IMR-90 (cell line): ENCODE measurements around the gene CAVIN1. TPM values are rescaled to one million over a fixed set of nuclear protein-coding genes. Genes with fewer than 3 reads are reported as not detected.
"Not testable (repeated sequence)": the region's sequence is repeated elsewhere in the genome, so short reads cannot be mapped to it uniquely, and the experiment has no call there.

Experiments
- ATAC-seq: fragments of 200-7000 bp; cut with Tn5 transposase; 2 replicates; pipeline ENCODE4 v1.9.1; 2020; ENCODE audit warnings: low read depth, mild to moderate bottlenecking, moderate library complexity
- BruUV-seq: library from RNA; stranded (reverse); fragments of 400-500 nt; replicated peaks from 2 replicates; lab custom pipeline; 2021; lab: Mats Ljungman, UMichigan
- CTCF ChIA-PET: fragments of 300-600 bp; formaldehyde crosslinking; extraction: SDS; loops from one replicate; lab custom pipeline; 2021; ENCODE audit warnings: antibody characterized with exemption; lab: Yijun Ruan, JAX
- POLR2A ChIA-PET: fragments of 300-600 bp; sonication (Branson Sonifier 250); formaldehyde crosslinking; loops from one replicate; lab custom pipeline; 2022; ENCODE audit warnings: antibody characterized with exemption; ENCODE audit not compliant: unreplicated experiment; lab: Charles Lee
- DNase-seq: peaks from one replicate; pipeline ENCODE4 v3.0.0; 2013
- H2AFZ ChIP-seq: replicated peaks from 2 replicates; pipeline ENCODE3; 2013; ENCODE audit warnings: low read length, mild to moderate bottlenecking; ENCODE audit not compliant: poor library complexity
- H2AK5ac ChIP-seq: 2 replicates; pipeline ENCODE4 v1.6.1; 2013; ENCODE audit warnings: low read depth, low read length, inconsistent platforms
- H2AK9ac ChIP-seq: replicated peaks from 2 replicates; pipeline ENCODE3; 2013; ENCODE audit warnings: mild to moderate bottlenecking, low read depth, low read length, moderate library complexity; ENCODE audit not compliant: poor library complexity
- H2BK120ac ChIP-seq: 2 replicates; pipeline ENCODE4 v1.6.1; 2013; ENCODE audit warnings: low read depth, low read length, inconsistent platforms
- H2BK15ac ChIP-seq: 3 replicates; pipeline ENCODE4 v1.6.1; 2013; ENCODE audit warnings: low read depth, low read length, inconsistent platforms
- H2BK20ac ChIP-seq: 2 replicates; pipeline ENCODE4 v1.6.1; 2013; ENCODE audit warnings: low read depth, mild to moderate bottlenecking, inconsistent platforms, low read length, moderate library complexity
- H2BK5ac ChIP-seq: 2 replicates; pipeline ENCODE4 v1.6.1; 2013; ENCODE audit warnings: mild to moderate bottlenecking, low read depth, low read length, inconsistent platforms; ENCODE audit not compliant: poor library complexity, severe bottlenecking
- H3K14ac ChIP-seq: replicated peaks from 2 replicates; pipeline ENCODE4 v1.6.1; 2013; ENCODE audit warnings: low read depth, low read length, inconsistent platforms
- H3K18ac ChIP-seq: 2 replicates; pipeline ENCODE4 v1.6.1; 2013; ENCODE audit warnings: low read depth, low read length, control low read depth
- H3K23ac ChIP-seq: 2 replicates; pipeline ENCODE4 v1.6.1; 2013; ENCODE audit warnings: low read depth, low read length, inconsistent platforms
- H3K27ac ChIP-seq: 2 replicates; pipeline ENCODE4 v1.5.1; 2013; ENCODE audit warnings: mild to moderate bottlenecking, control low read depth, low read length; ENCODE audit not compliant: insufficient read depth
- H3K27me3 ChIP-seq: 2 replicates; pipeline ENCODE4 v1.6.1; 2013; ENCODE audit warnings: low read length; ENCODE audit not compliant: control insufficient read depth, insufficient read depth
- H3K36me3 ChIP-seq: 2 replicates; pipeline ENCODE4 v1.6.1; 2013; ENCODE audit warnings: low read length, mixed read lengths; ENCODE audit not compliant: control insufficient read depth, insufficient read depth
- H3K4ac ChIP-seq: 2 replicates; pipeline ENCODE4 v1.6.1; 2013; ENCODE audit warnings: low read depth, low read length, inconsistent platforms
- H3K4me1 ChIP-seq: 2 replicates; pipeline ENCODE4 v1.6.1; 2013; ENCODE audit warnings: low read length, mixed read lengths; ENCODE audit not compliant: control insufficient read depth, insufficient read depth
- H3K4me2 ChIP-seq: 2 replicates; pipeline ENCODE4 v1.6.1; 2013; ENCODE audit warnings: low read depth, mild to moderate bottlenecking, control low read depth, low read length, moderate library complexity
- H3K4me3 ChIP-seq: 2 replicates; pipeline ENCODE4 v1.5.1; 2013; ENCODE audit warnings: low read depth, mild to moderate bottlenecking, control low read depth, low read length, moderate library complexity; ENCODE audit not compliant: insufficient read depth
- H3K56ac ChIP-seq: 2 replicates; pipeline ENCODE4 v1.6.1; 2013; ENCODE audit warnings: low read length, inconsistent platforms; ENCODE audit not compliant: insufficient read depth; ENCODE audit errors: extremely low read depth
- H3K79me1 ChIP-seq, 2 experiments: 2 replicates each; pipeline ENCODE4 v1.6.1; 2013; ENCODE audit warnings: low read length in 2 of 2, inconsistent platforms in 1 of 2, low read depth in 1 of 2
- H3K9ac ChIP-seq: 2 replicates; pipeline ENCODE4 v1.6.1; 2013; ENCODE audit warnings: low read depth, low read length, control low read depth
- H3K9me1 ChIP-seq: 2 replicates; pipeline ENCODE4 v1.6.1; 2013; ENCODE audit warnings: low read length, inconsistent platforms; ENCODE audit not compliant: insufficient read depth
- H3K9me3 ChIP-seq: 2 replicates; pipeline ENCODE4 v1.6.1; 2013; ENCODE audit warnings: low read length; ENCODE audit not compliant: control insufficient read depth, insufficient read depth
- H4K20me1 ChIP-seq: 2 replicates; pipeline ENCODE4 v1.6.1; 2013; ENCODE audit warnings: low read length, inconsistent platforms; ENCODE audit not compliant: insufficient read depth
- H4K5ac ChIP-seq: 2 replicates; pipeline ENCODE4 v1.6.1; 2013; ENCODE audit warnings: mild to moderate bottlenecking, low read depth, low read length, control low read depth
- H4K8ac ChIP-seq, 2 experiments: 2 replicates each; pipeline ENCODE4 v1.6.1; 2013; ENCODE audit warnings: low read depth in 2 of 2, low read length in 2 of 2, control low read depth in 1 of 2, inconsistent platforms in 1 of 2
- H4K91ac ChIP-seq: 2 replicates; pipeline ENCODE4 v1.6.1; 2013; ENCODE audit warnings: low read depth, low read length, inconsistent platforms; ENCODE audit not compliant: insufficient read depth
- CEBPB ChIP-seq: IDR thresholded peaks from 2 replicates; pipeline ENCODE4 v1.6.1; 2012; ENCODE audit warnings: low read depth, low read length, improper control_type of control experiment
- CHD1 ChIP-seq: IDR thresholded peaks from 2 replicates; pipeline ENCODE4 v1.6.1; 2012; ENCODE audit warnings: low read depth, low read length, improper control_type of control experiment
- POLR2A ChIP-seq: IDR thresholded peaks from 2 replicates; pipeline ENCODE4 v1.6.1; 2012; ENCODE audit warnings: mild to moderate bottlenecking, low read depth, low read length
- RCOR1 ChIP-seq: IDR thresholded peaks from 2 replicates; pipeline ENCODE4 v1.6.1; 2012; ENCODE audit warnings: mild to moderate bottlenecking, low read length, improper control_type of control experiment; ENCODE audit not compliant: insufficient replicate concordance
- WGBS, 2 experiments: methylation state at CpG; one replicate each; pipeline versions ENCODE4 v1.1.5 to v1.1.7; 2013; ENCODE audit warnings: missing lambda C conversion rate in 2 of 2; ENCODE audit not compliant: insufficient read length in 1 of 2; ENCODE audit errors: extremely low coverage in 2 of 2; 5-methylcytosine and 5-hydroxymethylcytosine counted together
- dilution Hi-C: fragments of 300-500 bp; cut with HindIII; formaldehyde crosslinking; loops from one replicate; pipeline ENCODE4 v1.14.3; 2018; ENCODE audit warnings: low sequenced_read_pairs; ENCODE audit not compliant: unreplicated experiment
- in situ Hi-C: fragments of 300-500 bp; cut with MboI; formaldehyde crosslinking; loops from 3 replicates; pipeline ENCODE4 v1.14.3; 2019; ENCODE audit warnings: low sequenced_read_pairs, inconsistent platforms, mixed read lengths
- intact Hi-C: fragments of 100-400 bp; cut with micrococcal nuclease; formaldehyde crosslinking; loops from 2 replicates; pipeline ENCODE4 v1.10.0; 2022
- polyA plus RNA-seq, 3 experiments: library from polyadenylated mRNA; depleted of rRNA; stranded (reverse); fragments of >200 nt; gene quantifications; 2 replicates each; pipeline ENCODE4 v1.2.3, GENCODE V29; 2012; ENCODE audit warnings: low replicate concordance in 1 of 3
- total RNA-seq: library from RNA; depleted of rRNA; stranded (reverse); fragments of >200 nt; gene quantifications from 2 replicates; pipeline ENCODE4 v1.2.3, GENCODE V29; 2012

Gene CAVIN1
- total and polyA plus RNA-seq, 2 of the 4 experiments (the other 2 are of a cell fraction): 491 to 556 TPM

DNA sequence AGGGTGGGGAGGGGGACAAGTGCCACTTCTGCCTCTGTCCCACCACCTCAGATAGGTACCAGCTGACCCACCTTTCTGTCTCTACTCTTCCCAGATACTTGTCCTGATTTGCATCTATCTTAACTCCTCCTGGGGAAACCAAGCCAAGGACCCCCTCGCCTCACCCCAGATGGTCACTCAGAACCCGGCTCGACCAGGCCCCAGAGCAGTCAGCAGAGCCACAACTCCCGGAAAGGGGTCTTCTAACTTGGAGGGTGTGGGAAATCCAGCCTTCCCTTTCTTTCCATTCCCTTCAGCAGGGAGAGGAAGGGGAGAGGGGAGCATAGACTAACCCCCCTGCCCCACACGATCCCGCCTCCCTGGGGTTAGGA is 1.9 kb downstream of the CAVIN1 start:
- peak overlapping the region; percentile 47 for H2BK120ac ChIP-seq
- dilution Hi-C loops (no loop called here), in situ Hi-C loops (no loop called here), intact Hi-C loops (loop anchor here (5.0 kb wide), 1 partner anchor 99 kb away; no protein-coding TSS in a partner anchor)
- peak overlapping the region; percentile 99 for H3K9ac ChIP-seq
- POLR2A ChIA-PET: interaction anchor here (1.2 kb wide), 1 partner anchor 115 kb away, joined by 4 read pairs; the partner anchor contains the start of gene NAGLU
- H3K4me3 ChIP-seq: peak overlapping the region; percentile 92
- H3K9me1 ChIP-seq: peaks cover 7% of the 10 kb centered on the region
- H3K27me3 ChIP-seq: no peaks in the 10 kb centered on the region
- peaks cover 27% of the 10 kb centered on the region for H3K4me1 ChIP-seq
- no peak overlapping the region for H2BK20ac ChIP-seq
- H3K79me1 ChIP-seq: peaks cover 0 to 37% of the 10 kb centered on the region in 2 experiments; a peak in 2 of 4 replicates
- no TSS peak for BruUV-seq
- H2AK9ac ChIP-seq: peak overlapping the region; percentile 96
- H3K9me3 ChIP-seq: no peaks in the 10 kb centered on the region
- H4K91ac ChIP-seq: peak overlapping the region; percentile 80
- DNase-seq (no peak), ATAC-seq (no peak)
- peaks cover 68% of the 10 kb centered on the region for H4K20me1 ChIP-seq
- peak overlapping the region; percentile 65; the same call in 1 of the 3 replicates for H2BK15ac ChIP-seq
- peak overlapping the region; percentile 97 for H2BK5ac ChIP-seq
- peak overlapping the region; percentile 44 for H2AFZ ChIP-seq
- peak overlapping the region; percentile 75 for H3K27ac ChIP-seq
- peak overlapping the region; percentile 27; the same call in 1 of the 2 replicates for H3K18ac ChIP-seq
- H3K23ac ChIP-seq: peak overlapping the region; percentile 95
- peak overlapping the region; percentile 85 for H3K14ac ChIP-seq
- peak overlapping the region; percentile 95 for H3K4ac ChIP-seq
- peak overlapping the region; percentile 9; the same call in 1 of the 2 replicates for H4K5ac ChIP-seq
- CTCF ChIA-PET: no interaction called here
- peaks cover 10% of the 10 kb centered on the region for H3K36me3 ChIP-seq
- WGBS, 2 experiments: no CpG with 5 or more reads among the region's 6 CpGs
- TF ChIP-seq CEBPB: no peak
- TF ChIP-seq CHD1: no peak
- TF ChIP-seq RCOR1: no peak
- TF ChIP-seq POLR2A: no peak
- H3K56ac ChIP-seq: peak overlapping the region; percentile 80
- H3K4me2 ChIP-seq: peak overlapping the region; percentile 98
- peak overlapping the region; percentile 12 to 49; a peak in 2 of 4 replicates for H4K8ac ChIP-seq
- H2AK5ac ChIP-seq: peak overlapping the region; percentile 85

DNA sequence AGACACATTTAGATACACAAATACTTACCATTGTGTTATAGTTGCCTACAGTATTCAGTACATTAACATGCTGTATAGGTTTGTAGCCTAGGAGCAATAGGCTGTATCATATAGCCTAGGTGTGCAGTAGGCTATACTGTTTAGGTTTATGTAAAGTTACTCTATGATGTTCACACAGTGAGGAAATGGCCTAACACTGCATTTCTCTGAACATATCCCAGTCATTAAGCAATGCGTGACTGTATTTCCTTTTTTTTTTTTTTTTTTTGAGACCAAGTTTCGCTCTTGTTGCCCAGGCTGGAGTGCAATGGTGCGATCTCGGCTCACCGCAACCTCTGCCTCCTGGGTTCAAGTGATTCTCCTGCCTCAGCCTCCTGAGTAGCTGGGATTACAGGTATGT is 5.1 kb downstream of the CAVIN1 start:
- H2AK9ac ChIP-seq, H4K91ac ChIP-seq, H2BK120ac ChIP-seq, H4K8ac ChIP-seq, DNase-seq, intact Hi-C loops, H2BK5ac ChIP-seq, H3K56ac ChIP-seq, H4K5ac ChIP-seq, H2AK5ac ChIP-seq, H3K27ac ChIP-seq, H3K14ac ChIP-seq, H3K18ac ChIP-seq, in situ Hi-C loops, H3K9ac ChIP-seq, H3K27me3 ChIP-seq, H3K9me3 ChIP-seq, H3K23ac ChIP-seq, H3K4me2 ChIP-seq, BruUV-seq, CTCF ChIA-PET, H3K4me3 ChIP-seq, H2BK20ac ChIP-seq, H2BK15ac ChIP-seq, dilution Hi-C loops, H2AFZ ChIP-seq, ATAC-seq, POLR2A ChIA-PET, H3K4ac ChIP-seq: not testable (repeated sequence)
- WGBS, 2 experiments: no CpG with 5 or more reads among the region's 5 CpGs
- H3K36me3 ChIP-seq: peaks cover 16% of the 10 kb centered on the region
- peaks cover 17% of the 10 kb centered on the region for H3K9me1 ChIP-seq
- peaks cover 0 to 33% of the 10 kb centered on the region in 2 experiments; a peak in 1 of 4 replicates for H3K79me1 ChIP-seq
- peaks cover 99% of the 10 kb centered on the region for H4K20me1 ChIP-seq
- peaks cover 29% of the 10 kb centered on the region for H3K4me1 ChIP-seq
